HG02610 (cell line): ENCODE results near the gene INPP5D.
"Not testable (repeated sequence)": the region's sequence is repeated elsewhere in the genome, so short reads cannot be mapped to it uniquely, and the experiment has no call there.

Experiments used
- ATAC-seq: cut with Tn5 transposase; IDR thresholded peaks from one replicate; pipeline ENCODE4 v1.9.1; 2021; ENCODE audit warnings: mild to moderate bottlenecking, moderate library complexity; ENCODE audit not compliant: unreplicated experiment

INPP5D gene

GRCh38 chr2:233165895-233166661 lies 105.9 kb downstream of the INPP5D start:
- no peak for ATAC-seq

DNA sequence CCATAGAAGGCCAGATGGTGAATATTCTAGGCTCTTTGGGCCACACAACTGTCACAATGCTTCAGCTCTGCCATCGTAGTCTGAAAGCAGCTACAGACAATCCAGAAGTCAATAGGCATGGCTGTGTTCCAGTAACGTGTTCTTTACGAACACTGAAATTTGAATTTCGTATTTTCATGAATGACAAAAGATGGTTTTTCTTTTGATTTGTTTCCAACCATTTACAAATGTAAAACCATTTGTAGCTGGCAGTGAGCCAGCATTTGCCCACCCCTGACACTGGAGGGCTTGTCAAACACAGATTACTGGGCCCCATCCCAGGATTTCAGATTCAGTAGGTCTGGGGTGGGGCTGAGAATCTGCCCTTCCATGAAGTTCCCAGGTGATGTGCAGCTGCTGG lies 108.3 kb downstream of the INPP5D start:
- ATAC-seq = no peak

DNA sequence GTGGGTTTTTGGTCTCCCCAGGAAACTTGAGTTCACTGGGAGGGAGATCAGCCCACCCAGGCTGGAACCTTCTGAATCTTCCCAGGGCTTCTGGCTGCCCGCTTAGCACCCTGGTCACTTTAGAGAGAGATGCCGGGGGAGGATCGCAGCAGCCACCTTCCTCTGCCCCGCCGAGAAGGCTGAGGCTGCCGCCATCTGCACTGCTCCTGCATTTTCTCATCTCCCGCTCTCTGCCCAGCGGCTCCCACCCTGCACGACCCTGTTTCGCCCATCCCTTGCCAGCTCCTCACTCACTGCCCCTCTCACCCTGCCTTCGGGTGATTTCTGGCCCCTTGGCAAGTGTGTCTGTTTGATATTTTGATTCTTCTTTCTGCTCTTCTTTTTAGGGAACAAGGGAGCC lies 108.8 kb downstream of the INPP5D start:
- no peak for ATAC-seq

GRCh38 chr2:233171344-233171743 lies 111.2 kb downstream of the INPP5D start:
- no peak for ATAC-seq

DNA sequence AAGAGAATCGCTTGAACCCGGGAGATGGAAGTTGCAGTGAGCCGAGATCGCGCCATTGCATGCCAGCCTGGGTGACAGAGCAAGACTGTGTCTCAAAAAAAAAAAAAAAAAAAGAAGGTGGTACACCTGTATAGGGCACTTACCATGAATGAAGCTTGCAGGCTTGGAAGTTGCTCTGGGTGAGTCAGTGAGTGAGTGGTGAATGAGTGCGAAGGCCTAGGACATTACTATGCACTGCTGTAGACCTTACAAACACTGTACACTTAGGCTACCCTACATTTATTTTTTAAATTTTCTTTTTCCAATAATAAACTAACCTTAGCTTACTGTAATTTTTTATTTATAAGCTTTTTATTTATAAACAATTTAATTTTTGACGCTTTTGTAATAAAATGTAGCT lies 113.0 kb downstream of the INPP5D start:
- ATAC-seq = no peak

DNA sequence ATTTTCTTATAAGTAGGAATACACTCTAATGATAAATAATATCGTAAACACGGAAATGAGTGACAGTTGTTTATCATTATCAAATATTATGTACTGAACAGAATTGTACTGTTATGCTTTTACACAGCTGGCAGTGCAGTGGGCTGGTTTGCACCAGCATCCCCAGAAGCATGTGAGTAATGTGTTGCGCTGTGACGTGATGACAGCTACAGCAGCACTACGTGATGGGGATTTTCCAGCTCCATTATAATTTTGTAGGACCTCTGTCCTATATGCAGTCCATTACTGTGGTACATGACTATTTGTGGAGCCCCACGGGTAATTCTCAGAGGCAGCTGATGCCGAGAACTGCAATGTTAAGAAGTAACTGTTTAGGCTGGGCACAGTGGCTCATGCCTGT lies 114.0 kb downstream of the INPP5D start:
- ATAC-seq = no peak

DNA sequence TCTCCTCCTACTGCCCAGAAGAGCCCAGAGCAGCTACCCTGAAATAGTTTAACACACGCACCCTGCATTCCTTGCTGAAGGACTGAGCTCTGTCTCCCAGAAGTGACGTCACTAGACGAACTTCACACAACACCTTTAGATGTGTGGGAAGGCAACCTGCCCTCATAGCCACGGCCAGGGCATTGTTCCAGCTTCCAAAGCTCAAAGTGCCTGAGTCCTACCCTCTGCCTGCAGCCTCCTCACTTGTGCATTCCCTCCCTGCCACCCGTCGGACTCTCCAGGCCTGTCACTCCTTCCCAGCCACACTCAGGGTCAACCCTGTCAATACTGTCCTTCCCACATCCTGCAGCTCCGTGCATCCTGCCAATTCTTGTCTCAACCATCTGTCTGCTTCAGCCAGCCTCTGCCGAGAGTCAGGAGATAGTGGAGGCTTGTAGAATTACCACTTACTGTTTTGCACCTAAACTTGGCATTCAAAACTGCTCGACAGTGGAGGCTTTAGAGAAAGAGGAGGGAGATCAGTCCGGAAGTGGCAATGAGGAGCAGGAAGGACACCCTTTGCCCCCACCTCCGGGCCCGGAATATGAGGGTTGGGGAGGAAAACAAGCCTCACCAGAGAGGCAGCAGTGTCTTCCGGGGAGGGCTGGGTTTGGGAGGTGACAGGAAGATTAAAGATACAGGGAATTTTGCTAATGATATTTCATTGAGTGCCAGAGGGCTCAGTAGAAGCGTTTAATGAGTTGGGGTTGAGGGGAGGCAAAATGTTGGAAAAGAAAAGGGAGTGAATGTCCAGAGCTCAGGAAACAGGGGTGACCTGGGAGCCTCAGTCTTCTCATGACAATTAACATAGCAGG lies 119.1 kb downstream of the INPP5D start:
- ATAC-seq = no peak

DNA sequence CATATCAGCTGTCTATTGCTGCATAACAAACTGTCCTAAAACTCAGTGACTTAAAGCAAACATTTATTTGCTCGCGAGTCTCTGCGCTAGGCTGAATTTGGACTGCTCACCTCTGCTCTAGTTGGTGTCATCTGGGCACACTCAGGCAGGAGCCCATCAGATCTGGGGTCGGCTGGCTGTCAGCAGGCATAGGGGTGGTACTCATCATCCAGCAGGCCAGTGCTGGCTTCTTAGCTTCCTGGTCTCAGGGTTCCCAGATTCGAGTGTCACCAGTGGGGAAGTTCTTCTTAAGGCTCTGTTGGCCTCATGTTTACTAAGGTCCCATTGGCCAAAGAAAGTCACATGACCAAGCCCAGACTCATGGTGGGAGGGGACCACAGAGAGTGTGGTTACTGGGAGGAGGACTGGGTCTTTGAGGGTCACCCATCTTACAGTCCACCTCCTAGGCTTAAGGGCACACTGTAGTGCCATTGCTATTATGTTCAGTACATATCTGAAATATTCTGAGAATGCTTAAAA lies 119.8 kb downstream of the INPP5D start:
- no peak for ATAC-seq

- no peak for ATAC-seq
Observed at GRCh38 chr2:233183869-233184418, 123.8 kb downstream of the INPP5D start.

GRCh38 chr2:233184669-233185068 lies 124.5 kb downstream of the INPP5D start:
- no peak for ATAC-seq

GRCh38 chr2:233185330-233185729 lies 125.2 kb downstream of the INPP5D start:
- ATAC-seq = no peak

GRCh38 chr2:233185963-233186362 lies 125.8 kb downstream of the INPP5D start:
- ATAC-seq = no peak

GRCh38 chr2:233186851-233187250 lies 126.7 kb downstream of the INPP5D start:
- no peak for ATAC-seq

DNA sequence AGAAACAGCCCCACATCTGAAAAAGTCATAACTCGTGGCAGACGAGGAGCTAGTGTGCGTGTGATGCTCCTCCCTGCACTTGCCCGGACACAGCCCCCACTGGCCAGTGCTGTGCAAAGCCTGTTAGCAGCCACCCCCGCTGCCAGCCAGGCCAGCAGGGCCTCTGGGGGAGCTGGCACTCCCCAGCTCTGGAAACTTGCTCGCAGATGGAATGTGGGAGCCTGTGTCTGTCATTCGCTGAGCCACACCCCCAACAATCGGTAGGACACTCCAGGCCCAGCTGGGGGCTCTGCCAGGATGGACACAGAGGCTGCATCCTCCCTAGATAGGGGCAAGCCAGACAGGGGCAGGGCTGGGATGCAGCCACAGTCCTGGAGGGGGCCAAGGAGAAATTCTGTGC lies 128.9 kb downstream of the INPP5D start:
- no peak for ATAC-seq

DNA sequence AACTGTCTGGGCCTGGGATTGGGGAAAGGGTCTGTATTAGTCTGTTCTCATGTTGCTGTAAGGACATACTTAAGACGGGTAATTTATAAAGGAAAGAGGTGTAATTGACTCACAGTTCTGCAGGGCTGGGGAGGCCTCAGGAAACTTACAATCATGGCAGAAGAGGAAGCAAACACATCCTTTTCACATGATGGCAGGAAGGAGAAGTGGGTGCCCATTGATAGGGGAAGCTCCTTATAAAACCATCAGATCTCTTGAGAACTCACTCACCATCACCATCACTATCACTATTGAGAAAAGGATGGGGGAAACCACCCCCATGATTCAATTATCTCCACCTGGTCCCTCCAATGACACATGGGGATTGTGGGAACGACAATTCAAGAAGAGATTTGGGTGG lies 130.9 kb downstream of the INPP5D start:
- not testable (repeated sequence) for ATAC-seq

- no peak for ATAC-seq
Observed at GRCh38 chr2:233193738-233194137, 133.6 kb downstream of the INPP5D start.

DNA sequence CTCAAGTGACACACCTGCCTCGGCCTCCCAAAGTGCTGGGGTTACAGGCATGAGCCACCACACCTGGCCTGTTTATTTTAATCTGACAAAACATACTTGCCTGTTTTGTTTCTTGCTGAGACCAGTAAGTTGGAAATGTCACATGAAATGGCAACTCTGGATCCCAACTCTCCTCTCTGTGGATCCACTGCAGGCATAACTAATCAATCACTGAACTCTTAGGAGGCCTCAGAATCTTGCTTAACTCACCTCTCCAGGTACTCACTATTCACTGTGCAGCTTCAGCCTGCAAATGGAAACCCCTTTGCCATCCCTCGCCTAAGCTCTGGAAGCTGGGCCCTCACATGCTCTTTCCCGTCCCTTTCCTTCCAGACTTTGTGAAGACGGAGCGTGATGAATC lies 134.9 kb downstream of the INPP5D start:
- ATAC-seq = no peak

GRCh38 chr2:233197022-233197421 lies 136.9 kb downstream of the INPP5D start:
- ATAC-seq = no peak

DNA sequence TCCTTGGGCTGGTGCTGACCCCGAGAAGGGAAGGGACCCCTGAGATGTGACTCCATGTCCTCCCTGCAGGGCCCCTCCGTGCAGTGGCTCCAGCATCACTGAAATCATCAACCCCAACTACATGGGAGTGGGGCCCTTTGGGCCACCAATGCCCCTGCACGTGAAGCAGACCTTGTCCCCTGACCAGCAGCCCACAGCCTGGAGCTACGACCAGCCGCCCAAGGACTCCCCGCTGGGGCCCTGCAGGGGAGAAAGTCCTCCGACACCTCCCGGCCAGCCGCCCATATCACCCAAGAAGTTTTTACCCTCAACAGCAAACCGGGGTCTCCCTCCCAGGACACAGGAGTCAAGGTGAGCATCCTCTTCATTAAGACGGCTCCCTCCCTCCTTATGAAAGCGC lies 137.9 kb downstream of the INPP5D start:
- no peak for ATAC-seq

GRCh38 chr2:233199870-233200269 lies 139.7 kb downstream of the INPP5D start:
- ATAC-seq = no peak

DNA sequence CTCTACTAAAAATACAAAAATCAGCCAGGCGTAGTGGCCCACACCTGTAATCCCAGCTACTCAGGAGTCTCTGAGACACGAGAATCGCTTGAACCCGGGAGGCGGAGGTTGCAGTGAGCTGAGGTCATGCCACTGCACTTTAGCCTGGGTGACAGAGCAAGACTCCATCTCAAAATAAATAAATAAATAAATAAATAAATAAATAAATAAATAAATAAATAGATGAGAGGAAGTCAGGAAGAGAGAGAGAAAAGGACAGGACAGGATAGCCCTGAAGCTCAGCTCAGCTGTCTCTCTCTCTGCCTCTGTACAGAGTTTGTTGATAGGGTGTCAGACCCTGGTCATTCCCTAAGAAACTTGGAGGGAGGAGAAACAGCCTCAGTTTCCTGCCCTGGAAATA lies 140.6 kb downstream of the INPP5D start:
- ATAC-seq = not testable (repeated sequence)
